Left ventricle myocardium inferior (tissue), 1 donor: Measurements from ENCODE around the gene ADAMTS2. TPM values are rescaled to one million over a fixed set of nuclear protein-coding genes. Genes with fewer than 3 reads are reported as not detected.

Experiments
- DNase-seq: peaks from one replicate; pipeline ENCODE4 v3.0.0-alpha.2; 2020
- H3K27ac ChIP-seq: fragments of 200-600 bp; replicated peaks from 2 replicates; pipeline ENCODE4 v1.8.0; 2021
- H3K27me3 ChIP-seq: fragments of 200-600 bp; 2 replicates; pipeline ENCODE4 v1.8.0; 2021; ENCODE audit warnings: low read depth
- H3K36me3 ChIP-seq: fragments of 200-600 bp; 2 replicates; pipeline ENCODE4 v1.8.0; 2021
- H3K4me1 ChIP-seq: fragments of 200-600 bp; 2 replicates; pipeline ENCODE4 v1.8.0; 2021
- H3K4me3 ChIP-seq: fragments of 200-600 bp; 2 replicates; pipeline ENCODE4 v1.8.0; 2021; ENCODE audit warnings: mild to moderate bottlenecking, moderate library complexity
- H3K9me3 ChIP-seq: fragments of 200-600 bp; replicated peaks from 2 replicates; pipeline ENCODE4 v1.8.0; 2021
- CTCF ChIP-seq: fragments of 200-600 bp; IDR thresholded peaks from 2 replicates; pipeline ENCODE4 v1.8.0; 2021; ENCODE audit warnings: antibody characterized with exemption, mild to moderate bottlenecking, borderline replicate concordance
- intact Hi-C: fragments of 100-400 bp; cut with micrococcal nuclease; formaldehyde crosslinking; loops from one replicate; pipeline ENCODE4 v1.11.0; 2022
- total RNA-seq: library from RNA; stranded (reverse); fragmentation: NEBNext Ultra II Directional; extraction: Animal tissue kit (Norgen Biotek cat#: 25700); gene quantifications from one replicate; pipeline ENCODE4 v1.2.1, GENCODE V29; 2021
- donor health status: DM: no; HTN: yes; CAD: no; lungs with severe emphysema.

The ADAMTS2 gene
- total RNA-seq, 1 donor from 2014 or later = 4.6 TPM

- Histone ChIP-seq H3K9me3 (no peaks in the 10 kb centered on the region), H3K27ac (peak overlapping the region; percentile 30), H3K4me1 (peaks cover 42% of the 10 kb centered on the region), H3K27me3 (peaks cover 34% of the 10 kb centered on the region), H3K36me3 (no peaks in the 10 kb centered on the region), H3K4me3 (no peak overlapping the region)
- DNase-seq = no peak
- TF ChIP-seq CTCF = no peak
- intact Hi-C loops = no loop called here
These were observed 73.4 kb downstream of the ADAMTS2 start for GRCh38 chr5:179271821-179272325.

DNA sequence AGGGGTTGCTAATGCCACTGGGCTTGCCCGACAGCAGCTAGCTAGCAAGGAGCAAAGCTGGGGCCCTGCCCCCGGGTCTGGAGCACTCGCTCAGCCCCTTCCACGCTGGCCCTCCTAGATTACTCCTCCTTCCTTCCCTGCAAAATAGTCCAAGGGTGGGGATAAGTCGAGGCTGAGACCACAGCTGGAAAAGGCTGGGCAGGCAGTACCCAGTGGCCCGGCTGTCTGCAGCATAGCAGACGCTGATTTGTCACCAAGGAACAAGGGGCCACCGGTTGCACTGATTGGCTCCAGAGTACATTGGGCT, 73.9 kb downstream of the ADAMTS2 start:
- no peak for DNase-seq
- H3K36me3 ChIP-seq = no peaks in the 10 kb centered on the region
- intact Hi-C loops = no loop called here
- no peaks in the 10 kb centered on the region for H3K9me3 ChIP-seq
- H3K27me3 ChIP-seq = peaks cover 33% of the 10 kb centered on the region
- TF ChIP-seq CTCF = no peak
- H3K4me3 ChIP-seq = no peak overlapping the region
- peaks cover 42% of the 10 kb centered on the region for H3K4me1 ChIP-seq
- peak overlapping the region; percentile 40 for H3K27ac ChIP-seq

DNA sequence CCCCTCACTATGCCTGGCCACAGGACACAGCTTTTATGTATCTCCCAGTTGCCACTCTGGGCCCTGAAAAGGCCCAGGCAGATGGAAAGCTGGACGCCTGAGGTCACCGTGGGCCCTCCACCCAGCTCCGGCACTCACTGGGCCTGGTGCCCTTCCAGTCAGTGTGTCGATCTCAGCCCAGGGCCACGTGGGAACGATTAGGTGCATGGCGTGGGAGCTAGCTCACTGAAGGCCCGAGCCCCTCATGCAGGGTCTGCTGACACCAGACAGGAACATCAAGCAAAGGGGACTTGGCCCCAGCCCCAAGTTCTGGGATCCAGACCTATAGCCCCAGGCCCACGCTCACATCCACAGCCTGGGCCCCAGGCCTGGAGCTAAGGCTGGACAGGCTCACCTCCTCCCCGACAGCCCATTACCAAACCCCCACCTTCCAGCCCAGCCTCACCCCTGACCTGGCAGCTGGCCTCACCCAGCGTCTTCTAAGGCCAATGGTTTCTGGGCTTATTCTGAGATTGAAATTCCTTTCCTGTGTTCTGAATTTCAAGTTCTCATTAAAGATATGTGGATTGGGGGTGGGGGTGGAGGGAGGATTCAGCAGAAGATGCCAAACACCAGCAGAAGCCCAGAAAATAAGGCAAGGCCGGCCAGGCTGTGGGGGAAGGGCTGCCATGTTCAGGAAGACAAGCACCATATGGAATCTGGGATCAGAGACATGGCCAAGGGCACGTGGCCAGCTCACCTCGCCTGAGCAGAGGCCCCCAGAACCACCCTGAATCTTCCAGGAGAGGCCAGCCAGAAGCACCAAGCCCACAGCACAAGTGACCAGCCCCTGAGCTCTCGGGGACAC, 74.5 kb downstream of the ADAMTS2 start:
- Histone ChIP-seq H3K27ac (peak overlapping the region; percentile 40), H3K27me3 (peaks cover 27% of the 10 kb centered on the region), H3K36me3 (no peaks in the 10 kb centered on the region), H3K4me1 (peaks cover 44% of the 10 kb centered on the region), H3K4me3 (no peak overlapping the region), H3K9me3 (no peaks in the 10 kb centered on the region)
- intact Hi-C loops = no loop called here
- peak; percentile 18 for DNase-seq
- no peak for TF ChIP-seq CTCF

- Histone ChIP-seq H3K27ac (peak overlapping the region; percentile 40), H3K4me3 (no peak overlapping the region), H3K9me3 (no peaks in the 10 kb centered on the region), H3K27me3 (peaks cover 29% of the 10 kb centered on the region), H3K36me3 (no peaks in the 10 kb centered on the region), H3K4me1 (peaks cover 45% of the 10 kb centered on the region)
- intact Hi-C loops = no loop called here
- no peak for TF ChIP-seq CTCF
- DNase-seq = no peak
These were observed 75.3 kb downstream of the ADAMTS2 start for GRCh38 chr5:179269781-179270543.

- Histone ChIP-seq H3K27me3 (peaks cover 27% of the 10 kb centered on the region), H3K27ac (no peak overlapping the region), H3K4me3 (no peak overlapping the region), H3K4me1 (peaks cover 46% of the 10 kb centered on the region), H3K36me3 (no peaks in the 10 kb centered on the region), H3K9me3 (no peaks in the 10 kb centered on the region)
- no peak for DNase-seq
- no peak for TF ChIP-seq CTCF
- intact Hi-C loops = no loop called here
These were observed 76.1 kb downstream of the ADAMTS2 start for GRCh38 chr5:179268966-179269693.
